ENCODE results near the gene TAPBP.

The TAPBP gene

DNA sequence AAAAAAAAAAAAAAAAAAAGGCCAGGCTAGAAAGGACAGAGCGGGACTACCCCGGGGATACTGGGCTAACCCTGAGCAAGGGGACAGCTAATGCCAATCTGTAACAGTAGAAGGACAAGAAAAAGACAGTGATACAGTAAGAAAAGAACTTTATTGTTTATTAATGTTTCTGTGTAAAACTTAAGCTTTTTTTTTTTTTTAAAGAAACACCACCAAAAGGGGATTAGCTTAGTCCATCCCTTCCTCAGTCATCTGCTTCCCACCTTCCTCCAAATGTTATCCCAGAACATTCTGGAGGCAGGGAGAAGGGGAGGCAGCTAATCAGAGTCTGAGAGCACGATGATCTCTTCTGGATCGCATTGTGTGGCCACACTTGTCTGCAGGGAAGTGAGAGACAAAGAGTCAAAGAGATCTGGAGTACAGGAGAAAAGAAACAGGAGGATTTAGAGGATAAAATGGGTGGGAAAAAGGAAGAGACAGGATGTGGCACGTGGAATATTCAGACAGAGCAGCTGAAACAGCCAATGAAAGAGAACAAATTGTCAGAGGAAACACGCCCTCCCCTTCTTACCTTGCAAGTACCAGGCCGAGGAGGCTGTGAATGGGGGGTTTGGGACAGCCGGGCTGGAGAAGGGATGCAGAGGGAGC is 4.7 kb upstream of the TAPBP start:
- DNase-seq, result no peak

GRCh38 chr6:33317669-33318425 is 4.0 kb upstream of the TAPBP start, which contains the start of gene ZBTB22:
Gene ZBTB22, minus strand, starts transcription at chr6:33317744. Its CDS starts 828 bp downstream, at chr6:33316916.
- DNase-seq, result peak; percentile 98

DNA sequence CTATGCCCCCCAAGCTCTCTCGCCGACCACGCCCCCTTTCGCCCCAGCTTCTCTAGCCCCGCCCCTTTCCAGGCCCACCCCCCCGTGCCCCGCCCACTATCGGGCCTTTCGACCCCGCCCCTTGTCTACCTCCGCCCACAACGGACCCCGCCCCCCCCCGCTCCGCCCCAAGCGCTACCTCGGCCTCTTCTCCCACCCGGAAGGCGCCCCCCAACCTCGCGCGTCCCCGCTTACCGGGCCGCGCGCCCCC is 3.5 kb upstream of the TAPBP start:
- no peak for DNase-seq

DNA sequence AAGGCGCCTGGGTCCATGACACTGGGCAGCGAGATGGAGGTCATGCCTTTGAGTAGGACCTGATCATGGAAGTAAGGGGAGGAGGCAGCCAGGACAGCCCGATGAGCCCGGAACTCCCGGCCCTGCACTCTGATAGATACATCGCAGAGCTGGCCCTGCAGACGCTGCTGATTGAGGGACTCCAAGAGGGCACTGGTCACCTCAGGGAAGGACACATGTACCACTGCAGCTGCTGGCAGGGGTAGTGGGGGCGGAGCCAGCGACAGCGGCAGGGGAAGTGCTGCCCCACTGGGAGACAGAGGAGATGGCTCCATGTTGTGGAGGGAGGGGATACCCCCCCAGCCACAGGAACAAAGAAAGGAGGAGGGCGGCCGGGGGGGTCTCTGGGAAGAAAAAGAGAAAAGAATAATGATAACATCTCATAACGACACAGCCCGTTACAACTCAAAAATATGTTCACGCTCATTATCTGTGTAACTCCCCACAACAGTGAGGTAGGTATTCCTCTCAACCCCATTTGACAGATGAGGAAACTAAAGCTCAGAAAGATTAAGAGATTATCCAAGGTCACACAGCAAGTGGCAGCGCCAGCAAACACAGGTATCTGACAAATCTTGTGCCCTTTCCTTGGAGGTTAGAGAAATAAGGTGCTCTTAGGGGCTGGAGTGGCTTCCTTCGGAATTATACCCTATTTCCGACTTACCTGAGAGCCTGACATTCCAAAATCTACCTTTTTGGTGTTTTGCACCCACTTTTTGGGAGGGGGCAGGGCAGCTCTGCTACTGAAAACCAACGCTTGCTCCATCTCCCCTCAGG is 2.9 kb upstream of the TAPBP start:
- DNase-seq, result no peak

- DNase-seq, result no peak
Measured at GRCh38 chr6:33315793-33316602, 2.1 kb upstream of the TAPBP start.

DNA sequence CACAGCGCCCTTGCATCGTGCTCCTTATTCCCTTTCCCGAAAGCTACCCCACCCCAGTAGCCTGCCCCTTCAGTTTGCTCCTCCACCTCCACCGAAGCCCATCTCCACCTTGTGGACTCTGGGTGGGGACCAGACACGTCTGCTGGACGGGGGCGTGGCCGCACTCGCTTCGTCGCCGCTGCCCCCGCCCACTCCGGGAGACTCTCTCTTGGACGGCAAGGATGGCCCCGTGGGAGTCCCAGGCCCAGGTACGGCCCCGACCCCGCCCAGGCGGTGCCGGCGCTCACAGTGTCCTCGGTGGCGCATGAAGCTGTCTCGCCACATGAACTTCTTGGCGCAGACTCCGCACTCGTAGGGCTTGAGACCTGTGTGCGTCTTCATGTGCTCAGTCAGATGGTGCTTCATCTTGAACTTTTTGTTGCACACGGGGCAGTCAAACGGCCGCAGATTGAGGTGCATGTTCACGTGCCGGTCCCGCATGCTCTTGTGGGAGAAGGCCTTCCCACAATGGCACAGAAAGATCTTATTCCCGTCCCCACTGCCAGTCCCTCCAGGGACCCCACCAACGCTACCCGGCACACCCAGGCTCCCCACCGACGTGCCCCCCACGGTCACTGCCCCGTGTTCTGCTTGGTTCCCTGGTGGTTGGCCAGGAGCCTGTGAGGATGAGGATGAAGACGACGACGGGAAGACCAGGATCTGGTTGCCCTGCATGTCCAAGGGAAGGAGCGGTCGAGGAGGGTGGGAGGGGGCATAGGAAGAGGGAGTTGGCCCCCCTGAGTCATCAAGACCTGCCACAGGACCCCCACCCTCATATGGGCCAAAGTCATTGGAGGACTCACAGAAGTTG is 1.3 kb upstream of the TAPBP start:
- peak; percentile 51 for DNase-seq

DNA sequence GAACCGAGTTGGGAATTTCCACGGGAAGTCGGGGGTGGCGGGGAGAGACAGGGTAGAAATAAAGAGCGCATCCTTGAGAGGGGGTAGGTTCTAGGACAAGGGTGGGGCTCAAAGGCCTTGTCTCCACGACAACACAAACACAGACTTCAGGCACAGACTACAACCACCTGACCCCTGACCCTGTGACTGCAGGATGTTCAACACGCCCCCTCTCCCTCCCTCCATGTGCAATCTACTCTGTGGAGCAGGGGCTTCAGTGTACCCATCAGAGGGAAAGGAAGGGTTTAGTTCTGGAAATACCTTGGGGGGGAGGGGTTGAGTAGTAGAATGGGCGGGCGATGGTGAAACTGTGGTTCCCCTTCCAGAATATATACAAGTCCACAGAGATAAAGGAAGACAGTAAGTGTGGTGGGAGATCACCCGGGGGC is 651 bp upstream of the TAPBP start:
- peak; percentile 70 for DNase-seq

- DNase-seq, result peak; percentile 48
Measured at GRCh38 chr6:33313105-33313708, 671 bp downstream of the TAPBP start.

GRCh38 chr6:33312361-33313104 is 1.3 kb downstream of the TAPBP start:
- DNase-seq, result peak; percentile 96

GRCh38 chr6:33306356-33306755 is 7.5 kb downstream of the TAPBP start:
- no peak for DNase-seq

DNA sequence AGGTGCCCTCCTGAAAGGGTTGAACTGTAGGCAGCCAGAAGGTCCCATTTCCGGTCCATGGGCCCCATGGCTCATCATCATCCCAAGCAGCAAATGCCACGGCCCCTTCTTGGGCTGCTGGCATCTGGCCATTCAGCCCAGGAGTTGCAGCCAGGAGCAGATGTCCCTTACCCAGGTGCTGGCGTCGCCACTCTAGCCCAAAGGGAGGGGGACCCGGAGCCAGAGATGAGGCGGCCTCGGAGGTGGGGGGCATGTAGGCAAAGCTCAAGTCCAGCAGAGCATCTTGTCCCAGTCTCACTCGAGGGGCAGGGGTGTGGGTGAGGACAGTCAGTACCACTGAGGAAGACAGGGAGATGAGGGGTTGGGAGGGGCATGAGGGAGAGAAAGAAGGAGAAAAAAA is 8.8 kb downstream of the TAPBP start:
- no peak for DNase-seq

GRCh38 chr6:33304216-33304615 is 9.7 kb downstream of the TAPBP start:
- no peak for DNase-seq

- DNase-seq, result no peak
Measured at GRCh38 chr6:33301877-33302276, 12.0 kb downstream of the TAPBP start.

GRCh38 chr6:33299237-33299944 is 14.5 kb downstream of the TAPBP start:
- peak; percentile 97 for DNase-seq

DNA sequence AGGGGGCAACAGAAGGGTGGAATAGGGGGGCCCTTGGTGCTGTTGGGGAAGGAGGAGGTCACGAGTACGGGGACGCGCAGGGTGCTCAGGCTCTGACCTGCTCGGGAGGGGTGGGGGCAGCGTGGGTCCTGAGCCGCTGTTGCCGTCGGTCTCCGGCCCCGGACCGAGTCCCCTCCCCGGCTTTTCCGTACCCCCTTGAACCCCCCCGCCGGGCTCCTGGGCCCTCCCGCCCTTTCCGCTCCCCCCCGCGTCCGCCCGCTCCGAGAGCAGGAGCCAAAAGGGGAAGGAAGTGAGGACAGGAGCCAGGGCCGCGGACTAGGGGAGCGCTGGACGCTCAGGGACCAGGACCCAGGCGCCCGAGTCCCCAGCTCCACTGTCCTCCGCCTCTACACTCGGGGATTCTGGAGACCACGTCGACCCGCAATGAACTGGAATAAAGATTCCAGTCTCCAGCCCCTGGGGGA is 15.1 kb downstream of the TAPBP start, which contains the start of gene RGL2:
Gene RGL2, minus strand, starts transcription at position 170 of the 464 bp plus-strand sequence. CDS start 332 bp downstream, outside the sequence.
- peak; percentile 83 for DNase-seq

DNA sequence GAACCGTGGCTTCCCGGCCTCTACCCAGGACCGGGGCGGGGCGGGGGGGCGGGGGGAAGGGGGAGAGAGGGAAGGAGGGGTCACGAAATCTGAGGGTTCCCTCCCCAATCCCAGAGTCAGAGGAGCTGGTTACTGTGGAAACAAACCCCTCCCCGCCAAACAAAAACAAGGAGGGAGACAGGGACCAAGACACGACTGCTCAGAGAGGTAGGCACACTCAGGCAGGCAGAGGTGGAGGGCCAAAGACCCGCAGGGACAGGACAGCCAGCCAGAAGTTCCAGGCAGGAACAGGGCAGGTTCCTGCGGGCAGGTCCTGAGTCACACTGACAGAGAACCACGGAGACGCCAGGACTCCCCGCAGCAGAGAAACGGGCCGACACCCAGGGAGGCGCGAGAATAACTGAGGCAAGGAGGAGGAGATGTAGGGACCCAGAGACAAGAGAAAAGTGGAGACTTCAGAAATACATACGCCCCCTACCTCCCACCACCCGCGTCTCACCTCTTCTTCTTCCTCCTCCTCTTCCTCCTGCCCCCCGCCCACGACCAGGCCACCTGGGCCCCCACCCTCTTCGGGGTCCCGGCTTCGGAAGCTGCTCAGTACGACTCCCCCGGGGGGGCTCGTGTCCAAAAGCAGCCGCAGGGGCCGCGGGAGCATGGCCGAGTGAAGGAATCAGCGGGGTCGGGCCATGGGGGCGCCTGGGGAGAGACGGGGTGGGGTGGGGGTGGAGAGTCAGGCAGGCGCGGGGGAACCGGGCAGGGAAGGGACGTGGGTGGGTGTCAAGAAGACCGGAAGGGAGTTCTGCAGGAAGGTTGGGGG is 15.7 kb downstream of the TAPBP start:
- peak; percentile 74 for DNase-seq

DNA sequence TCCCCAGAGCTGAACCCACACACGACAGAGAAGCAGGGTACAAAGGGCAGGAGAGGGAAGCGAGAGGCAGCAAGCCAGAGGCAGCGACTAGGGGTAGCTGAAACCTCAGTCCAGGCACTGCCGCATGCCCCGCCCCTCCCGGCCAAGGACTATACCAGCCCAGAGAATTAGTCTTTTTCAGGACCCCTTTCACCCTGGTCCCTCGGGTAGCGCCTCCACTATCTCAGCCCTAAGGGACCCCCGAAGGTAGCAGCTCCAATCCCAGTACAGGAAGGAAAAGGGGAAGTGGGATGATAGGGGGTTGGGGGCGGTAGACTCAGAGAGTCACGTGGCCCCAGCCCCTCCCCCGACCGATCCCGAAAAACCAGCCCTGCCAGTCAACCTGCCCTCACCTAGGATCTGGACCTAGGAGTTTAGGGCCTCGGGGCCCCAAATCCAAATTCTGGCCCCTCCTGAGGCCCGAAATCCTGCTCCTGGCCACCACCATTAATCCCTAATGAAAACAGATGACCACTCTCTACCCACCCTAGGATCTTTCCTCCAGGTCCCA is 16.4 kb downstream of the TAPBP start:
- peak; percentile 41 for DNase-seq

GRCh38 chr6:33296797-33297405 is 17.0 kb downstream of the TAPBP start:
- no peak for DNase-seq

All from RPMI8226 (cell line).